ENCODE measurements around the gene SLX9.
A peak's percentile ranks its signal among the peaks of the same experiment; 100 is the strongest.

The SLX9 gene

DNA sequence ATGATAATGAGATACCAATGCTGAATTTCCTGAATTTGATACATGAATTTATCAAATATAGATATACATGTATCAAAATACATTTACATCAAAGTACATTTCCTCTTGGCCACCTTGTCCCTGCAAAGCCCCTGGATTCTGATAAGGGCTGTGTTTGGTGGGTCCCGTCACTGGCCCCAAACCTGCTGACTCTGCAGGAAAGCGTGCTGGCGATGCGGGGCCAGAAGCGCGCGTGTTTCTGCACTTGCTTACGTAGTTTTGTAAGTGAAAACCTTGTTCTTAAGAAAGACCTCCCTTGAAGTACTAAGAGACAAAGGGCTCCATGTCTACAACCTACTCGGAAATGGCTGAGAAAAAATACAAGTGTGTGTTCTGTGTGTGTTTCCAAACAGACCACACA, 30.1 kb upstream of the SLX9 start:
- 96% methylated on average over 5 of the region's 9 CpGs for WGBS
- H3K4me1 ChIP-seq (ENCODE audit: control insufficient read depth, insufficient read depth, low read depth, low read length) = peaks cover 8% of the 10 kb centered on the region
- H3K9ac ChIP-seq (ENCODE audit: low read length) = no peak overlapping the region
- peaks cover 45 to 60% of the 10 kb centered on the region in 2 experiments for H3K27me3 ChIP-seq (ENCODE audit: control insufficient read depth in 1 of 2, insufficient read depth in 1 of 2, low read length in 2 of 2)
- H3K18ac ChIP-seq (ENCODE audit: low read depth in 1 of 2, low read length in 2 of 2) = no peak overlapping the region
- no peak overlapping the region for H2BK120ac ChIP-seq (ENCODE audit: low read depth, low read length)
- no peak overlapping the region for H3K14ac ChIP-seq (ENCODE audit: low read length in 2 of 2)
- H4K8ac ChIP-seq (ENCODE audit: low read length) = no peak overlapping the region
- no peaks in the 10 kb centered on the region for H3K9me3 ChIP-seq (ENCODE audit: control insufficient read depth, low read length)
- no peak overlapping the region for H2BK12ac ChIP-seq (ENCODE audit: low read length in 2 of 2)
- H3K4ac ChIP-seq (ENCODE audit: low read depth in 1 of 2, low read length in 2 of 2) = no peak overlapping the region
- no peaks in the 10 kb centered on the region for H3K36me3 ChIP-seq (ENCODE audit: control insufficient read depth in 1 of 2, insufficient read depth in 2 of 2, low read depth in 1 of 2, low read length in 2 of 2)
- no peak overlapping the region for H3K4me3 ChIP-seq (ENCODE audit: insufficient read depth in 1 of 2, low read depth in 1 of 2, low read length in 2 of 2)
- DNase-seq = no peak
- H2BK15ac ChIP-seq (ENCODE audit: low read depth, poor library complexity, severe bottlenecking) = no peak overlapping the region
- H3K4me2 ChIP-seq (ENCODE audit: low read length, poor library complexity, severe bottlenecking) = no peak overlapping the region
- no peak overlapping the region for H4K91ac ChIP-seq (ENCODE audit: low read length)
- H2AK5ac ChIP-seq (ENCODE audit: low read length, severe bottlenecking) = no peak overlapping the region
- H3K23ac ChIP-seq (ENCODE audit: low read length in 2 of 2) = no peak overlapping the region
- H3K79me1 ChIP-seq (replicated peaks; ENCODE audit: low read length, poor library complexity, severe bottlenecking) = no peaks in the 10 kb centered on the region
- no peak overlapping the region for H2BK5ac ChIP-seq (ENCODE audit: low read depth, low read length, poor library complexity, severe bottlenecking)
- no peak overlapping the region for H3K27ac ChIP-seq (ENCODE audit: low read length, poor library complexity, severe bottlenecking)
- H2AFZ ChIP-seq (ENCODE audit: low read depth, low read length) = no peak overlapping the region

DNA sequence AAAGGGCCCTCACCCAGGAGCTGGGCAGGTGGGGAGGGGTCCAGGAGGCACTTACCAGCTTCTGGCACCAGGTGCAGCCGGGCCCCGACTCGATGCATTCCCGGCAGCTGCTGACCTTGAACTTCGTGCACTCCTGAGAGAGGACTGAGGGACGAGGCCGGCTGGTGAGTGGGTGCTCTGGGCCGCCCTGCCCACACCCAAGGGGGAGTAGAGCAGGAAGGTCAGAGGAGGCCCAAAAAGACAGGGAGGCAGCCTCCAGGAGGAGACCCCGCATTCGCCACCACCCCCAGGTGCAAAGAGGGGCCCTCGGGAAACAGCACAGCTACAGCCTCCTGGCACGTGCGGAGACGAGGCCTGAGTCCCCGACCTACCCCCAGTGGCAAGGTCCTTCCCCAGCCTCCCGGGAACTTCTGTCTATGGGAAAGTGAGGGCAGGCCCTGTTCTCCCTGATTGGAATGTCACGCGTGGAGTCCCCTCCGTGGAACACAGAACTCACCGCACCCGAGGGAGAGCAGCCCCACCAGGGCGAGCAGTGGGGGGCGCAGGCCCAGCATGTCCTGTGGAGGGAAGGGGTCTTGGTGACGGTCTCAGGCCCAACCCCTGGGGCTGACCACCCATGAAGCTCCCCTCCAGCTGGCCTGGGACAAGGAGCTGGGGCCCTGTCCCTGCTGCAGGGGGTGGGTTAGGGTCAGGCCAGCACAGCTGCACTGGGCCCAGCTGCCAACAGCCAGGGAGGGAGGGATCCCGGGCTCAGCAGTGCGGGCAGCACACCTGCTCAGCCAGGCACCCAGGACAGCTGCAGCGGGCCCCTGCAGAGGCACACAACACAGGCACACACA, 29.4 kb upstream of the SLX9 start:
- H3K4me2 ChIP-seq (ENCODE audit: low read length, poor library complexity, severe bottlenecking) = no peak overlapping the region
- no peak overlapping the region for H2BK120ac ChIP-seq (ENCODE audit: low read depth, low read length)
- H3K4me1 ChIP-seq (ENCODE audit: control insufficient read depth, insufficient read depth, low read depth, low read length) = peaks cover 8% of the 10 kb centered on the region
- no peaks in the 10 kb centered on the region for H3K79me1 ChIP-seq (replicated peaks; ENCODE audit: low read length, poor library complexity, severe bottlenecking)
- H2BK12ac ChIP-seq (ENCODE audit: low read length in 2 of 2) = no peak overlapping the region
- no peak overlapping the region for H3K23ac ChIP-seq (ENCODE audit: low read length in 2 of 2)
- H3K36me3 ChIP-seq (ENCODE audit: control insufficient read depth in 1 of 2, insufficient read depth in 2 of 2, low read depth in 1 of 2, low read length in 2 of 2) = no peaks in the 10 kb centered on the region
- H3K9ac ChIP-seq (ENCODE audit: low read length) = no peak overlapping the region
- H2BK5ac ChIP-seq (ENCODE audit: low read depth, low read length, poor library complexity, severe bottlenecking) = no peak overlapping the region
- H2AFZ ChIP-seq (ENCODE audit: low read depth, low read length) = no peak overlapping the region
- peak overlapping the region in 1 of 2 experiments; percentile 89 for H3K14ac ChIP-seq (ENCODE audit: low read length in 2 of 2)
- H3K27me3 ChIP-seq (ENCODE audit: control insufficient read depth in 1 of 2, insufficient read depth in 1 of 2, low read length in 2 of 2) = peaks cover 41 to 58% of the 10 kb centered on the region in 2 experiments
- no peak overlapping the region for H2BK15ac ChIP-seq (ENCODE audit: low read depth, poor library complexity, severe bottlenecking)
- H3K18ac ChIP-seq (ENCODE audit: low read depth in 1 of 2, low read length in 2 of 2) = no peak overlapping the region
- H3K4me3 ChIP-seq (ENCODE audit: insufficient read depth in 1 of 2, low read depth in 1 of 2, low read length in 2 of 2) = no peak overlapping the region
- 91% methylated on average over 27 of the region's 27 CpGs for WGBS
- no peaks in the 10 kb centered on the region for H3K9me3 ChIP-seq (ENCODE audit: control insufficient read depth, low read length)
- H2AK5ac ChIP-seq (ENCODE audit: low read length, severe bottlenecking) = no peak overlapping the region
- no peak overlapping the region for H3K27ac ChIP-seq (ENCODE audit: low read length, poor library complexity, severe bottlenecking)
- peak overlapping the region; percentile 14 for H4K91ac ChIP-seq (ENCODE audit: low read length)
- no peak overlapping the region for H4K8ac ChIP-seq (ENCODE audit: low read length)
- no peak overlapping the region for H3K4ac ChIP-seq (ENCODE audit: low read depth in 1 of 2, low read length in 2 of 2)
- no peak for DNase-seq

GRCh38 chr21:44911068-44911383, 28.8 kb upstream of the SLX9 start:
- no peak overlapping the region for H3K23ac ChIP-seq (ENCODE audit: low read length in 2 of 2)
- DNase-seq = no peak
- H4K91ac ChIP-seq (ENCODE audit: low read length) = peak overlapping the region; percentile 14
- H3K36me3 ChIP-seq (ENCODE audit: control insufficient read depth in 1 of 2, insufficient read depth in 2 of 2, low read depth in 1 of 2, low read length in 2 of 2) = no peaks in the 10 kb centered on the region
- H3K14ac ChIP-seq (ENCODE audit: low read length in 2 of 2) = peak overlapping the region in 1 of 2 experiments; percentile 89
- 92% methylated on average over 10 of the region's 10 CpGs for WGBS
- no peak overlapping the region for H3K4me3 ChIP-seq (ENCODE audit: insufficient read depth in 1 of 2, low read depth in 1 of 2, low read length in 2 of 2)
- H3K18ac ChIP-seq (ENCODE audit: low read depth in 1 of 2, low read length in 2 of 2) = no peak overlapping the region
- H4K8ac ChIP-seq (ENCODE audit: low read length) = no peak overlapping the region
- H2BK12ac ChIP-seq (ENCODE audit: low read length in 2 of 2) = no peak overlapping the region
- H2BK5ac ChIP-seq (ENCODE audit: low read depth, low read length, poor library complexity, severe bottlenecking) = no peak overlapping the region
- H3K27ac ChIP-seq (ENCODE audit: low read length, poor library complexity, severe bottlenecking) = no peak overlapping the region
- peaks cover 8% of the 10 kb centered on the region for H3K4me1 ChIP-seq (ENCODE audit: control insufficient read depth, insufficient read depth, low read depth, low read length)
- H2BK15ac ChIP-seq (ENCODE audit: low read depth, poor library complexity, severe bottlenecking) = no peak overlapping the region
- H3K4ac ChIP-seq (ENCODE audit: low read depth in 1 of 2, low read length in 2 of 2) = no peak overlapping the region
- no peak overlapping the region for H2AFZ ChIP-seq (ENCODE audit: low read depth, low read length)
- peaks cover 36 to 52% of the 10 kb centered on the region in 2 experiments for H3K27me3 ChIP-seq (ENCODE audit: control insufficient read depth in 1 of 2, insufficient read depth in 1 of 2, low read length in 2 of 2)
- no peak overlapping the region for H2AK5ac ChIP-seq (ENCODE audit: low read length, severe bottlenecking)
- no peak overlapping the region for H2BK120ac ChIP-seq (ENCODE audit: low read depth, low read length)
- no peaks in the 10 kb centered on the region for H3K79me1 ChIP-seq (replicated peaks; ENCODE audit: low read length, poor library complexity, severe bottlenecking)
- no peak overlapping the region for H3K9ac ChIP-seq (ENCODE audit: low read length)
- no peak overlapping the region for H3K4me2 ChIP-seq (ENCODE audit: low read length, poor library complexity, severe bottlenecking)
- no peaks in the 10 kb centered on the region for H3K9me3 ChIP-seq (ENCODE audit: control insufficient read depth, low read length)

DNA sequence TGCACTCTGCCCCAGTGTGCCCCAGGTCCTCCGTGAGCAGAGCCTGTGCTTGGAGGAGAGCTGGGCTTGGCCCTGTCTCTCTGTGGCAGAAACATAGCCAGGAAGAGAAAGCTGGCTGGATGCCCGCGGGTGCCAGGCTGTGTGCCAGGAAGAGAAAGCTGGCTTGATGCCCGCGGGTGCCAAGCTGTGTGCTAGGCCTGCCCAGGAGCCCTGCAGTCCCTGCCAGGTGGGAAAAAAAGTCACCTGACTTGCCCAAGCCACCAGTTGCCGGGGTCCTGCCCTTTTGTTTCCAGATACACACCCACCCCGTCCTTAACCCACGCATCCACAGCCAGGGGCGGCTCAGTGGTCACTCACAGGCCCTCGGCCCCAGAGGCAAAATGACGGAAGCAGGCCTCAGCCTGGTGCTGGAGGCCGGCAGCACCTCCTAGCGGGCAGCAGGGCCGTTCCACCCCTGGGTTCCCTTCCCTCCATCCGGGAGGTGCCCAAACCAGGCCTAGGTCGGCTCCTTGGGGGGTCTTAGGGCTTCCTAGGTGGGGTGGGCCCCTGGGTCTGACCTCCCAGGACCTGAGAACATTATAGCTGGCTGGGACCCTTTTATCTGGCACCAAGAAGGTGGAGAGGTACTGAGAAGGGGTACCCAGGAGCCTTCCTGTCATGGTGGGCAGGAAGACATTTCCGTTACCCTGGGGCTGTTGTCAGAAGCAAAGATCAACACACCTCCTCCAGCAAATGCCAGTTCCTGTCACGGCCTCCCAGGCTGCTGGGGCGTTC, 28.3 kb upstream of the SLX9 start:
- Histone ChIP-seq H3K79me1 (replicated peaks; ENCODE audit: low read length, poor library complexity, severe bottlenecking) (no peaks in the 10 kb centered on the region), H2BK120ac (ENCODE audit: low read depth, low read length) (no peak overlapping the region), H3K4me1 (ENCODE audit: control insufficient read depth, insufficient read depth, low read depth, low read length) (peaks cover 8% of the 10 kb centered on the region), H3K36me3 (ENCODE audit: control insufficient read depth in 1 of 2, insufficient read depth in 2 of 2, low read depth in 1 of 2, low read length in 2 of 2) (no peaks in the 10 kb centered on the region), H4K8ac (ENCODE audit: low read length) (no peak overlapping the region), H3K18ac (ENCODE audit: low read depth in 1 of 2, low read length in 2 of 2) (no peak overlapping the region), H2BK5ac (ENCODE audit: low read depth, low read length, poor library complexity, severe bottlenecking) (no peak overlapping the region), H3K9me3 (ENCODE audit: control insufficient read depth, low read length) (no peaks in the 10 kb centered on the region), H3K27ac (ENCODE audit: low read length, poor library complexity, severe bottlenecking) (no peak overlapping the region), H3K14ac (ENCODE audit: low read length in 2 of 2) (no peak overlapping the region), H2AK5ac (ENCODE audit: low read length, severe bottlenecking) (no peak overlapping the region), H2BK12ac (ENCODE audit: low read length in 2 of 2) (no peak overlapping the region), H3K4ac (ENCODE audit: low read depth in 1 of 2, low read length in 2 of 2) (no peak overlapping the region), H2BK15ac (ENCODE audit: low read depth, poor library complexity, severe bottlenecking) (peak overlapping the region; percentile 15), H3K9ac (ENCODE audit: low read length) (no peak overlapping the region), H3K4me2 (ENCODE audit: low read length, poor library complexity, severe bottlenecking) (no peak overlapping the region), H3K23ac (ENCODE audit: low read length in 2 of 2) (no peak overlapping the region), H3K27me3 (ENCODE audit: control insufficient read depth in 1 of 2, insufficient read depth in 1 of 2, low read length in 2 of 2) (peaks cover 35 to 49% of the 10 kb centered on the region in 2 experiments), H3K4me3 (ENCODE audit: insufficient read depth in 1 of 2, low read depth in 1 of 2, low read length in 2 of 2) (no peak overlapping the region), H2AFZ (ENCODE audit: low read depth, low read length) (no peak overlapping the region), H4K91ac (ENCODE audit: low read length) (no peak overlapping the region)
- no peak for DNase-seq
- WGBS = 86% methylated on average over 19 of the region's 19 CpGs

Measured in mesenchymal stem cell (in vitro differentiated cells and primary cell).